CD4-positive, alpha-beta memory T cell (primary cell): Measurements from ENCODE around the gene TBX6. TPM values are rescaled to one million over a fixed set of nuclear protein-coding genes. Genes with fewer than 3 reads are reported as not detected.

Experiments
- CTCF ChIA-PET: fragments of 350-600 bp; sonication (Branson Sonifier 250); formaldehyde crosslinking; loops from one replicate; lab custom pipeline; 2021; ENCODE audit warnings: inconsistent platforms; ENCODE audit not compliant: partially characterized antibody; lab: Charles Lee
- POLR2A ChIA-PET: fragments of 350-600 bp; sonication (Branson Sonifier 250); formaldehyde crosslinking; loops from one replicate; lab custom pipeline; 2021; ENCODE audit not compliant: partially characterized antibody; lab: Charles Lee
- DNase-seq, 5 donors: peaks; one replicate each; pipeline versions ENCODE4 v3.0.0 to v3.0.0-alpha.2; 2020 to 2022; ENCODE audit warnings: mixed read lengths in 1 of 5
- H3K27ac ChIP-seq: one replicate; pipeline ENCODE4 v1.7.0; 2013; ENCODE audit warnings: low read depth, low read length
- H3K27me3 ChIP-seq: 2 replicates; pipeline ENCODE4 v1.7.0; 2013; ENCODE audit warnings: mild to moderate bottlenecking, low read length, moderate library complexity; ENCODE audit not compliant: insufficient read depth
- H3K36me3 ChIP-seq: 2 replicates; pipeline ENCODE4 v1.7.0; 2013; ENCODE audit warnings: mild to moderate bottlenecking, low read length, moderate library complexity; ENCODE audit not compliant: insufficient read depth
- H3K4me1 ChIP-seq: 2 replicates; pipeline ENCODE4 v1.7.0; 2013; ENCODE audit warnings: mild to moderate bottlenecking, low read length, moderate library complexity; ENCODE audit not compliant: insufficient read depth
- H3K4me3 ChIP-seq, 2 donors: one replicate each; pipeline ENCODE4 v1.7.0; 2013; ENCODE audit warnings: low read length in 2 of 2, mild to moderate bottlenecking in 1 of 2
- H3K9me3 ChIP-seq, 2 donors: one replicate each; pipeline ENCODE4 v1.7.0; 2013; ENCODE audit warnings: low read length in 2 of 2, control low read depth in 1 of 2; ENCODE audit not compliant: control insufficient read depth in 1 of 2
- H3K27ac Mint-ChIP-seq, 7 donors: one replicate each; pipeline ENCODE4 v1.8.0; 2020 to 2021; ENCODE audit warnings: mixed read lengths in 7 of 7, mild to moderate bottlenecking in 6 of 7, inconsistent platforms in 3 of 7, moderate library complexity in 3 of 7
- H3K27me3 Mint-ChIP-seq, 2 donors: one replicate each; pipeline ENCODE4 v1.8.0; 2020 to 2021; ENCODE audit warnings: mixed read lengths in 2 of 2
- H3K36me3 Mint-ChIP-seq, 2 donors: one replicate each; pipeline ENCODE4 v1.8.0; 2020 to 2021; ENCODE audit warnings: mixed read lengths in 2 of 2, inconsistent platforms in 1 of 2, mild to moderate bottlenecking in 1 of 2
- H3K4me1 Mint-ChIP-seq, 4 donors: one replicate each; pipeline ENCODE4 v1.8.0; 2020 to 2021; ENCODE audit warnings: mixed read lengths in 4 of 4, mild to moderate bottlenecking in 1 of 4
- H3K4me3 Mint-ChIP-seq, 8 donors: one replicate each; pipeline ENCODE4 v1.8.0; 2020 to 2021; ENCODE audit warnings: mixed read lengths in 8 of 8, mild to moderate bottlenecking in 7 of 8, moderate library complexity in 6 of 8, inconsistent platforms in 3 of 8
- H3K9me3 Mint-ChIP-seq, 8 donors: one replicate each; pipeline ENCODE4 v1.8.0; 2020 to 2021; ENCODE audit warnings: mixed read lengths in 8 of 8, mild to moderate bottlenecking in 5 of 8, inconsistent platforms in 3 of 8, moderate library complexity in 1 of 8
- intact Hi-C: fragments of 100-400 bp; cut with micrococcal nuclease; formaldehyde crosslinking; loops from one replicate; pipeline ENCODE4 v1.15.1; 2023
- polyA plus RNA-seq, 2 donors: library from polyadenylated mRNA; unstranded; fragments of 300-500 nt; fragmentation: Illumina TruSeq; gene quantifications; one replicate each; pipeline ENCODE4 v1.2.3, GENCODE V29; 2021
- total RNA-seq, 2 experiments: library from RNA; stranded (reverse); gene quantifications; one replicate each; pipeline ENCODE4 v1.2.3, GENCODE V29; 2021

TBX6 gene
- total and polyA plus RNA-seq, 4 experiments from 2014 or later, result 0.36 to 1.4 (median 1.3) TPM; not detected in 1

DNA sequence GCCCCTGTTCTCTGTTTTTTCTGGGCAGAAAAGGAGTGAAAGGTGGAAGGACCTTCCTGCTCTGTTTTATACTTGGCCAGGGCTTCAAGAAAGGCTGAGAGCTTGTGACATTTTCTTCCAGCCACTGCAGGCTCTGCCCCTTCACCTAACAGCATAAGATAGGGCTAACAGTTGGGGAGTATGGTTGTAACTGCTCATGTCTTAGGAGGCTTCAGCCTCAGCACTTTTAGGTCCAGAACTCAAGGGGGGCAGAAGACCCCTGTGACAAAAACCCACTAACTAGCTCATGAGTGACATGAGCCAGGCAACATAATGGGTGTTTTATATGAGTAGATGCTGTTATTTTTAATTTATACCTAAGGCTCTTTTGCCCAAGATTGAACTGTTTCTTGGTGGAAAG, 21.2 kb downstream of the TBX6 start:
- H3K4me1 ChIP-seq, result peaks cover 48% of the 10 kb centered on the region
- intact Hi-C loops, result no loop called here
- ChIA-PET POLR2A (interaction anchor here (0.6 to 20.4 kb wide), 5 partner anchors 15 to 370 kb away, joined by 3 to 404 read pairs (median 3); partner anchors contain the start of genes CORO1A, TBX6 and YPEL3), CTCF (interaction anchor here (1.2 to 2.1 kb wide), 2 partner anchors 15 to 22 kb away, joined by 4 to 8 read pairs; partner anchors contain the start of gene TBX6)
- H3K27me3 ChIP-seq, result no peaks in the 10 kb centered on the region
- no peak overlapping the region for H3K4me3 ChIP-seq
- Mint-ChIP-seq H3K27me3 (no peaks in the 10 kb centered on the region), H3K4me1 (peaks cover 17 to 53% (median 35%) of the 10 kb centered on the region in 4 donors), H3K27ac (peak overlapping the region in 3 of 7 donors; percentile 46 to 57 (median 56)), H3K36me3 (peaks cover 36 to 65% of the 10 kb centered on the region in 2 donors), H3K4me3 (peak overlapping the region in 1 of 8 donors; percentile 20), H3K9me3 (no peaks in the 10 kb centered on the region)
- no peak for DNase-seq
- peaks cover 56% of the 10 kb centered on the region for H3K36me3 ChIP-seq
- H3K9me3 ChIP-seq, result no peaks in the 10 kb centered on the region
- H3K27ac ChIP-seq, result no peak overlapping the region

DNA sequence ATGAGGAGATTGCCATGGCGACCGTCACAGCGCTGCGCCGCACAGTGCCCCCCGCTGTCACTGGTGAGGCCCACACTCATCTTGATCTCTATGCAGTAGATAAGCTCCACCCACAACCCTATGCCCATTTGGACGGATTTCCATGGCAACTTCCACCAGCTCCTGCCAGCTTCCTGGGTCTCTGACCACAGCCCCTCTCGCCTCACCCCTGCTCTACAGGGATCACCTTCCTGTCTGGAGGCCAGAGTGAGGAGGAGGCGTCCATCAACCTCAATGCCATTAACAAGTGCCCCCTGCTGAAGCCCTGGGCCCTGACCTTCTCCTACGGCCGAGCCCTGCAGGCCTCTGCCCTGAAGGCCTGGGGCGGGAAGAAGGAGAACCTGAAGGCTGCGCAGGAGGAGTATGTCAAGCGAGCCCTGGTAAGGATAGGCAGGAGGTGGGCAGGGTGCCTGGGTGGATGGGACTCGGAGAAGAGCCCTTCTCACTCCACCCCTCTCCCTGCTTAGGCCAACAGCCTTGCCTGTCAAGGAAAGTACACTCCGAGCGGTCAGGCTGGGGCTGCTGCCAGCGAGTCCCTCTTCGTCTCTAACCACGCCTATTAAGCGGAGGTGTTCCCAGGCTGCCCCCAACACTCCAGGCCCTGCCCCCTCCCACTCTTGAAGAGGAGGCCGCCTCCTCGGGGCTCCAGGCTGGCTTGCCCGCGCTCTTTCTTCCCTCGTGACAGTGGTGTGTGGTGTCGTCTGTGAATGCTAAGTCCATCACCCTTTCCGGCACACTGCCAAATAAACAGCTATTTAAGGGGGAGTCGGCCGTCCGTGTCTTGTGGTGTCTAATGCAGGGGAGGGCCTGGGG, 21.9 kb downstream of the TBX6 start:
- peaks cover 14 to 53% (median 32%) of the 10 kb centered on the region in 4 donors for H3K4me1 Mint-ChIP-seq

GRCh38 chr16:30068750-30069610, 22.7 kb downstream of the TBX6 start:
- H3K4me1 ChIP-seq, result peaks cover 41% of the 10 kb centered on the region
- intact Hi-C loops, result no loop called here
- peaks cover 15 to 56% (median 32%) of the 10 kb centered on the region in 4 donors for H3K4me1 Mint-ChIP-seq
- peak; percentile 54 to 77 (median 63) for DNase-seq
- peaks cover 56% of the 10 kb centered on the region for H3K36me3 ChIP-seq
- H3K9me3 Mint-ChIP-seq, result no peaks in the 10 kb centered on the region
- no peaks in the 10 kb centered on the region for H3K27me3 Mint-ChIP-seq
- H3K4me3 ChIP-seq, result no peak overlapping the region
- H3K27ac Mint-ChIP-seq, result peak overlapping the region; percentile 72 to 95 (median 81)
- no peaks in the 10 kb centered on the region for H3K9me3 ChIP-seq
- POLR2A ChIA-PET, result interaction anchor here (1.2 to 20.4 kb wide), 5 partner anchors 7 to 253 kb away, joined by 3 to 404 read pairs (median 125); partner anchors contain the start of genes CORO1A, PAGR1, PPP4C and TBX6
- peak overlapping the region; percentile 36 for H3K27ac ChIP-seq
- CTCF ChIA-PET, result interaction anchor here (1.2 to 1.8 kb wide), 2 partner anchors 11 to 23 kb away, joined by 4 to 6 read pairs; partner anchors contain the start of gene TBX6
- H3K4me3 Mint-ChIP-seq, result peak overlapping the region; percentile 62 to 91 (median 74)
- H3K27me3 ChIP-seq, result no peaks in the 10 kb centered on the region
- H3K36me3 Mint-ChIP-seq, result peaks cover 36 to 68% of the 10 kb centered on the region in 2 donors

More for the DNA sequence above, 21.9 kb downstream of the TBX6 start:
- Histone ChIP-seq H3K27ac (peak overlapping the region; percentile 24), H3K4me1 (peaks cover 43% of the 10 kb centered on the region), H3K27me3 (no peaks in the 10 kb centered on the region), H3K4me3 (no peak overlapping the region), H3K36me3 (peaks cover 56% of the 10 kb centered on the region), H3K9me3 (no peaks in the 10 kb centered on the region)
- H3K27me3 Mint-ChIP-seq, result no peaks in the 10 kb centered on the region
- ChIA-PET CTCF (interaction anchor here (1.2 kb wide), 1 partner anchor 14 kb away, joined by 4 read pairs; no protein-coding TSS in a partner anchor), POLR2A (interaction anchor here (0.6 to 20.4 kb wide), 5 partner anchors 15 to 369 kb away, joined by 3 to 404 read pairs (median 3); partner anchors contain the start of genes PAGR1, TBX6 and YPEL3)
- peaks cover 36 to 65% of the 10 kb centered on the region in 2 donors for H3K36me3 Mint-ChIP-seq
- intact Hi-C loops, result no loop called here
- H3K27ac Mint-ChIP-seq, result peak overlapping the region in 4 of 7 donors; percentile 35 to 95 (median 65)
- DNase-seq, result no peak
- H3K9me3 Mint-ChIP-seq, result no peaks in the 10 kb centered on the region
- H3K4me3 Mint-ChIP-seq, result peak overlapping the region in 4 of 8 donors; percentile 8 to 55 (median 22)

- no peak for DNase-seq
- peak overlapping the region; percentile 72 to 95 (median 81) for H3K27ac Mint-ChIP-seq
- peaks cover 17 to 61% (median 36%) of the 10 kb centered on the region in 4 donors for H3K4me1 Mint-ChIP-seq
- Histone ChIP-seq H3K36me3 (peaks cover 56% of the 10 kb centered on the region), H3K27ac (peak overlapping the region; percentile 36), H3K4me1 (peaks cover 47% of the 10 kb centered on the region), H3K4me3 (no peak overlapping the region), H3K9me3 (no peaks in the 10 kb centered on the region), H3K27me3 (no peaks in the 10 kb centered on the region)
- peak overlapping the region in 7 of 8 donors; percentile 31 to 91 (median 74) for H3K4me3 Mint-ChIP-seq
- H3K9me3 Mint-ChIP-seq, result no peaks in the 10 kb centered on the region
- POLR2A ChIA-PET, result interaction anchor here (0.7 to 20.4 kb wide), 6 partner anchors 7 to 467 kb away, joined by 3 to 404 read pairs (median 108); partner anchors contain the start of genes CORO1A, PPP4C, TBX6 and YPEL3
- H3K36me3 Mint-ChIP-seq, result peaks cover 36 to 69% of the 10 kb centered on the region in 2 donors
- H3K27me3 Mint-ChIP-seq, result no peaks in the 10 kb centered on the region
- CTCF ChIA-PET, result interaction anchor here (1.2 to 1.8 kb wide), 2 partner anchors 12 to 23 kb away, joined by 4 to 6 read pairs; partner anchors contain the start of gene TBX6
- intact Hi-C loops, result no loop called here
Measured at GRCh38 chr16:30068333-30068732, 23.4 kb downstream of the TBX6 start.

GRCh38 chr16:30067584-30067916, 24.2 kb downstream of the TBX6 start:
- no peaks in the 10 kb centered on the region for H3K27me3 Mint-ChIP-seq

More at GRCh38 chr16:30067584-30067916, 24.2 kb downstream of the TBX6 start:
- H3K36me3 ChIP-seq, result peaks cover 56% of the 10 kb centered on the region
- H3K27ac ChIP-seq, result peak overlapping the region; percentile 94
- H3K27me3 ChIP-seq, result no peaks in the 10 kb centered on the region
- DNase-seq, result no peak
- POLR2A ChIA-PET, result interaction anchor here (1.3 to 20.4 kb wide), 5 partner anchors 8 to 248 kb away, joined by 3 to 404 read pairs (median 125); partner anchors contain the start of genes CORO1A, PPP4C, TBX6 and YPEL3
- peak overlapping the region; percentile 64 to 100 (median 83) for H3K27ac Mint-ChIP-seq
- peaks cover 49% of the 10 kb centered on the region for H3K4me1 ChIP-seq
- CTCF ChIA-PET, result interaction anchor here (1.2 to 4.8 kb wide), 3 partner anchors 9 to 24 kb away, joined by 3 to 48 read pairs (median 6); partner anchors contain the start of gene TBX6
- H3K36me3 Mint-ChIP-seq, result peaks cover 36 to 69% of the 10 kb centered on the region in 2 donors
- peak overlapping the region in 7 of 8 donors; percentile 66 to 100 (median 99) for H3K4me3 Mint-ChIP-seq
- no peaks in the 10 kb centered on the region for H3K9me3 Mint-ChIP-seq
- H3K4me3 ChIP-seq, result no peak overlapping the region
- peaks cover 17 to 61% (median 37%) of the 10 kb centered on the region in 4 donors for H3K4me1 Mint-ChIP-seq
- intact Hi-C loops, result no loop called here
- no peaks in the 10 kb centered on the region for H3K9me3 ChIP-seq
